Suprapubic skin (tissue), 4 donors: ENCODE measurements around the gene KDM8. TPM values are rescaled to one million over a fixed set of nuclear protein-coding genes. Genes with fewer than 3 reads are reported as not detected.
"Not testable (repeated sequence)": the region's sequence is repeated elsewhere in the genome, so short reads cannot be mapped to it uniquely, and the experiment has no call there.

Experiments used
- DNase-seq, 2 donors: peaks; one replicate each; pipeline ENCODE4 v3.0.0-alpha.2; 2019; ENCODE audit warnings: low spot score in 2 of 2
- H3K27ac ChIP-seq: fragments of 200-600 bp; sonication (generic); one replicate; pipeline ENCODE4 v1.5.1; 2019
- H3K27me3 ChIP-seq: fragments of 200-600 bp; sonication (generic); one replicate; pipeline ENCODE4 v1.5.1; 2019
- H3K36me3 ChIP-seq: fragments of 200-600 bp; sonication (generic); one replicate; pipeline ENCODE4 v1.5.1; 2019
- H3K4me1 ChIP-seq: fragments of 200-600 bp; sonication (generic); one replicate; pipeline ENCODE4 v1.5.1; 2019
- H3K4me3 ChIP-seq: fragments of 200-600 bp; sonication (generic); one replicate; pipeline ENCODE4 v1.5.1; 2019; ENCODE audit warnings: mild to moderate bottlenecking
- H3K9me3 ChIP-seq: fragments of 200-600 bp; sonication (generic); one replicate; pipeline ENCODE4 v1.5.1; 2019
- EP300 ChIP-seq: sonication (generic); formaldehyde crosslinking; IDR thresholded peaks from one replicate; pipeline ENCODE4 v1.6.1; 2017; ENCODE audit warnings: antibody characterized with exemption
- POLR2A ChIP-seq, 2 donors: fragments of 450-650 bp; IDR thresholded peaks; one replicate each; pipeline ENCODE4 v1.6.1; 2017; ENCODE audit warnings: antibody characterized with exemption in 2 of 2, mild to moderate bottlenecking in 2 of 2, moderate library complexity in 2 of 2
- POLR2AphosphoS5 ChIP-seq, 3 donors: sonication (generic); formaldehyde crosslinking; IDR thresholded peaks; one replicate each; pipeline ENCODE4 v1.6.1; 2017; ENCODE audit warnings: antibody characterized with exemption in 3 of 3
- WGBS: methylation state at CpG from one replicate; pipeline ENCODE4 v1.1.5; 2018; 5-methylcytosine and 5-hydroxymethylcytosine counted together
- total RNA-seq, 4 donors: library from RNA; depleted of rRNA; stranded (reverse); fragments of >200 nt; gene quantifications; one replicate each; pipeline ENCODE4 v1.1.0, GENCODE V29; 2016
- TF ChIP-seq, protein P1 (sequence below), 2 donors: fragments of 200-600 bp in 1 of 2; fragments of 450-650 bp in 1 of 2; sonication (generic) in 1 of 2; IDR thresholded peaks; one replicate each; pipeline ENCODE4 v1.5.1; 2016 to 2019; ENCODE audit warnings: antibody characterized with exemption in 2 of 2, mild to moderate bottlenecking in 1 of 2, moderate library complexity in 1 of 2

Gene KDM8
- total RNA-seq, 4 donors from 2014 or later, result 1.3 to 5.0 (median 3.7) TPM

DNA sequence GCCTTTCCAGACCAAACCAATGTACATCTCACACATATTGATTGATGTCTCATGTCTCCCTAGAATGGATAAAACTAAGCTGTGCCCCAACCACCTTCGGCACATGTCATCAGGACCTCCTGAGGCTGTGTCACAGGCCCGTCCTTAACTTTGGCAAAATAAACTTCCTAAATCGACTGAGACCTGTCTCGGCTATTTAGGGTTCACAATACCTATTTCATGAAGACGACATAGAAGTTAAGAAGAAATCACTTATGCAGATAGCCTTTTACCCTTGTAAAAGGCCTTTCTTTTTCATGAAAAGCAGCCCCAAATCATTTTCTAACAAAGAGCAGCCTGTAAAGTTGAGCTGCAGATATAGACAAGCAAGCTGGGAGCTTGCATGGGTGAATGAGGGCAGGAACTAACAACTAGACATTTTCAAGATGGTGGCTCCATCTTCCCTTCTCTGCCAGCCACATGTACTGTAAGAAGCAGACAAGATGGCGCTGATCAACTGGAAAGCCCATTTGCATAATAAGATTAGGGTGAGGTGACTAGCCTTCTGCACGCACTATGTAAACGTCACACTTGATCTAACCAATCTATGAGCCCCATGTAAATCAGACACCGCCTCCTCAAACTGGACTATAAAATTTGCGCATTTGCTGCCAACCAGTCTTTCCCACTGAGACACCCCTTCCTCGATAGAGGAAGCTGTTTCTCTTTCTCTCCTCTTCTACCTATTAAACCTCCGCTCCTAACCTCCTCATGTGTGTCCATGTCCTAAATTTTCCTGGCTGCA lies 4.7 kb upstream of the KDM8 start:
- H3K4me1 ChIP-seq, result peaks cover 6% of the 10 kb centered on the region
- H3K9me3 ChIP-seq, result no peaks in the 10 kb centered on the region
- H3K27ac ChIP-seq, result no peak overlapping the region
- H3K4me3 ChIP-seq, result no peak overlapping the region
- DNase-seq, result no peak
- 84% methylated on average over 12 of the region's 12 CpGs for WGBS
- no peak for TF ChIP-seq EP300
- no peak for TF ChIP-seq POLR2AphosphoS5 (IDR thresholded peaks at IDR 0.05)
- TF ChIP-seq POLR2A (IDR thresholded peaks at IDR 0.05), result no peak
- TF ChIP-seq, protein P1, sequence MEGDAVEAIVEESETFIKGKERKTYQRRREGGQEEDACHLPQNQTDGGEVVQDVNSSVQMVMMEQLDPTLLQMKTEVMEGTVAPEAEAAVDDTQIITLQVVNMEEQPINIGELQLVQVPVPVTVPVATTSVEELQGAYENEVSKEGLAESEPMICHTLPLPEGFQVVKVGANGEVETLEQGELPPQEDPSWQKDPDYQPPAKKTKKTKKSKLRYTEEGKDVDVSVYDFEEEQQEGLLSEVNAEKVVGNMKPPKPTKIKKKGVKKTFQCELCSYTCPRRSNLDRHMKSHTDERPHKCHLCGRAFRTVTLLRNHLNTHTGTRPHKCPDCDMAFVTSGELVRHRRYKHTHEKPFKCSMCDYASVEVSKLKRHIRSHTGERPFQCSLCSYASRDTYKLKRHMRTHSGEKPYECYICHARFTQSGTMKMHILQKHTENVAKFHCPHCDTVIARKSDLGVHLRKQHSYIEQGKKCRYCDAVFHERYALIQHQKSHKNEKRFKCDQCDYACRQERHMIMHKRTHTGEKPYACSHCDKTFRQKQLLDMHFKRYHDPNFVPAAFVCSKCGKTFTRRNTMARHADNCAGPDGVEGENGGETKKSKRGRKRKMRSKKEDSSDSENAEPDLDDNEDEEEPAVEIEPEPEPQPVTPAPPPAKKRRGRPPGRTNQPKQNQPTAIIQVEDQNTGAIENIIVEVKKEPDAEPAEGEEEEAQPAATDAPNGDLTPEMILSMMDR (IDR thresholded peaks at IDR 0.05), result no peak
- peaks cover 7% of the 10 kb centered on the region for H3K27me3 ChIP-seq
- H3K36me3 ChIP-seq, result no peaks in the 10 kb centered on the region

DNA sequence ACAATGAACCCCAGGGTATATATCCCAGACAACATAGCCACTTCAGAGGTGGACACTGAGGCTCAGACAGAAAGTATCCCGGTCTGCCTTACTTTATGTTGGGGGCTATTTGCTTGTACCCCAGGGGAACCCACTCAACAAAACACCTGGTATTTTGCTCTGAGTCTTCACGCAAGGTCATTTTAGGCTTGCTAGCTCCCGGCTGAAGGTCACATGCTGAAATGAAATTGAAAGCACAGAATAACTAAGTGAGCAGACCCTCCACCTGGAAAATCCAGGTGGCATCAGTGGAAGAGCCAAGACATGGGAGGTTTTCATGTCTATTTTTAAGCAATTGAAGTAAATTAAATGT lies 4.1 kb upstream of the KDM8 start:
- Histone ChIP-seq H3K27ac (no peak overlapping the region), H3K4me1 (peaks cover 9% of the 10 kb centered on the region), H3K4me3 (no peak overlapping the region), H3K27me3 (peaks cover 7% of the 10 kb centered on the region), H3K9me3 (no peaks in the 10 kb centered on the region), H3K36me3 (no peaks in the 10 kb centered on the region)
- TF ChIP-seq POLR2AphosphoS5 (IDR thresholded peaks at IDR 0.05) (no peak), POLR2A (IDR thresholded peaks at IDR 0.05) (no peak), EP300 (no peak)
- TF ChIP-seq, protein P1 (IDR thresholded peaks at IDR 0.05), result no peak
- DNase-seq, result no peak
- 82% methylated on average over 3 of the region's 3 CpGs for WGBS

DNA sequence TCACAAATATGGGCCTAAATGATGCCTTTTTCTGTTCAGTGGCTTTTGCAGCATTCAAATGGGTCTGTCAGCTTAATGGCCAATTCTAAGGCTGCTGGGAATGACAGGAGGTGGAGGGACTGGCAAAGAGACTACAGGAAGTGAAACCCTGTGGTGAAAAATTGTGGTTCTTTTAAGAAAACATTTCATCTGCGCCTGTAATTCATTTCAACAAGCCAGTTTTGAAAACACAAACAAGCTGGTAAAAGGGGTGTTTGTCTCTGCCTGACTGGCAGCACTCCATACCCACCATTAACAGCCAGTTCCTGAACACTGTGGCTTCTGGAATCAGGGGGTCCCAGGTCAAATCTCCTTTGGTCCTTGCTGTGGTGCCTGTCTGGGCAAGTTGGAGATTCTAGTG lies 3.6 kb upstream of the KDM8 start:
- no peak for TF ChIP-seq POLR2A (IDR thresholded peaks at IDR 0.05)
- no peak for TF ChIP-seq EP300
- TF ChIP-seq, protein P1 (IDR thresholded peaks at IDR 0.05), result no peak
- no peak for TF ChIP-seq POLR2AphosphoS5 (IDR thresholded peaks at IDR 0.05)
- DNase-seq, result no peak
- Histone ChIP-seq H3K4me1 (peaks cover 14% of the 10 kb centered on the region), H3K27ac (no peak overlapping the region), H3K9me3 (no peaks in the 10 kb centered on the region), H3K36me3 (no peaks in the 10 kb centered on the region), H3K4me3 (no peak overlapping the region), H3K27me3 (peaks cover 7% of the 10 kb centered on the region)
- 39% methylated on average over 1 of the region's 1 CpG for WGBS

DNA sequence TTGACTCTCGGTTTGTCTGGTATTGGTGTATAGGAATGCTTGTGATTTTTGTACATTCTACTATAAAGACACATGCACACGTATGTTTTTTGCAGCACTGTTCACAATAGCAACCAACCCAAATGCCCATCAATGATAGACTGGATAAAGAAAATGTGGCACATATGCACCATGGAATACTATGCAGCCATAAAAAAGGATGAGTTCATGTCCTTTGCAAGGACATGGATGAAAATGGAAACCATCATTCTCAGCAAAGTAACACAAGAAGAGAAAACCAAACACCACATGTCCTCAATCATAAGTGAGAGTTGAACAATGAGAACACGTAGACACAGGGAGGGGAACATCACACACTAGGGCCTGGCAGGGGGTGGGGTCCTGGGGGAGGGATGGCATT lies 2.4 kb upstream of the KDM8 start:
- H3K36me3 ChIP-seq, H3K27me3 ChIP-seq, H3K4me3 ChIP-seq, H3K27ac ChIP-seq, DNase-seq, H3K9me3 ChIP-seq: not testable (repeated sequence)
- H3K4me1 ChIP-seq, result peaks cover 15% of the 10 kb centered on the region
- 94% methylated on average over 3 of the region's 3 CpGs for WGBS

DNA sequence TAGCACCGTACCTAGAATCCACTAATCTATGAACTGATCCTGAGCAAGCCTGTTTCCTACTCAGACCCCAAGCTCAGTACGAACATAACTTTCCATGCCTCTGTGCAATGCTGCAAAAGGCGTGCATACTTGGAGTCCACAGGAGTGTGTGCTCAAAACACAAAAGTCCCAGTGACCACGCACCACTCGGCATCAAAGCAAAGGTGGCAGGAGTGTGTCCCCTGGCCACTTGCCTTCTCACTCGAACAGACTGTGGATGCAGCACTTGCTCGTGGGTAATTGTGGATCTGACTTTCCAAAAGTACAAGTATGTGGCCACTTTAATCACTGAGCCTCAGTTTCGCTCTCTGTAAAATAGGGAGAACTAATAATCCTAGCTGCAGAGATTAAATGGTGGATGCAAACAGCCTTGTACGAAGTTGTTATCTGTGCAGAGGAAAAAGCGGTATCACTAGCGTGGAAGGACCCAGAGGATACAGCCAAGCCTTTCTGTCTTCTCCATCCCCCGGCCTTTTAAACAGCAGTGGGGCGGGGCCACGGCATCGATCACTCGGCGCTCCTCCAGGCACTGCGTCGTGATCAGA lies 311 bp upstream of the KDM8 start:
- TF ChIP-seq EP300 (no peak), POLR2A (IDR thresholded peaks at IDR 0.05) (no peak), POLR2AphosphoS5 (IDR thresholded peaks at IDR 0.05) (no peak)
- TF ChIP-seq, protein P1 (IDR thresholded peaks at IDR 0.05), result no peak
- 47% methylated on average over 11 of the region's 19 CpGs for WGBS
- no peaks in the 10 kb centered on the region for H3K9me3 ChIP-seq

More for the DNA sequence above, 311 bp upstream of the KDM8 start:
- H3K27me3 ChIP-seq, result no peaks in the 10 kb centered on the region
- H3K36me3 ChIP-seq, result no peaks in the 10 kb centered on the region
- H3K27ac ChIP-seq, result peak overlapping the region; percentile 98
- peaks cover 15% of the 10 kb centered on the region for H3K4me1 ChIP-seq
- H3K4me3 ChIP-seq, result peak overlapping the region; percentile 76
- peak; percentile 95 to 96 for DNase-seq
